K562 (cell line): ENCODE measurements around the gene DUSP16.

Source experiments
- ATF1 ChIP-seq, 2 experiments: fragments of 450-650 bp in 1 of 2; IDR thresholded peaks; 2 replicates each; pipeline ENCODE4 v1.6.1; 2016; ENCODE audit warnings: missing compliant biosample characterization in 1 of 2, missing genetic modification characterization in 1 of 2
- RBBP5 ChIP-seq: fragments of 200-600 bp; sonication (generic); IDR thresholded peaks from 2 replicates; pipeline ENCODE4 v1.6.1; 2012; ENCODE audit warnings: borderline replicate concordance, mild to moderate bottlenecking, low read length, control low read depth, inconsistent platforms; ENCODE audit not compliant: insufficient read depth, poor library complexity, severe bottlenecking
- ZNF274 ChIP-seq: IDR thresholded peaks from 2 replicates; pipeline ENCODE4 v1.6.1; 2011; ENCODE audit warnings: low read depth, mild to moderate bottlenecking, low read length, moderate library complexity, borderline replicate concordance
- TF ChIP-seq, protein P1 (sequence below): sonication (generic); formaldehyde crosslinking; IDR thresholded peaks from 2 replicates; pipeline ENCODE4 v1.8.0; 2022; ENCODE audit warnings: missing genetic modification reagents, mild to moderate bottlenecking, borderline replicate concordance
- TF ChIP-seq, protein P2 (sequence below): sonication (generic); formaldehyde crosslinking; IDR thresholded peaks from 2 replicates; pipeline ENCODE4 v1.8.1; 2023; ENCODE audit warnings: mild to moderate bottlenecking, missing genetic modification reagents
- TF ChIP-seq, protein P3 (sequence below): fragments of 250-450 bp; sonication (Bioruptor Pico); IDR thresholded peaks from 2 replicates; pipeline ENCODE4 v1.5.1; 2021; ENCODE audit warnings: mild to moderate bottlenecking

DNA sequence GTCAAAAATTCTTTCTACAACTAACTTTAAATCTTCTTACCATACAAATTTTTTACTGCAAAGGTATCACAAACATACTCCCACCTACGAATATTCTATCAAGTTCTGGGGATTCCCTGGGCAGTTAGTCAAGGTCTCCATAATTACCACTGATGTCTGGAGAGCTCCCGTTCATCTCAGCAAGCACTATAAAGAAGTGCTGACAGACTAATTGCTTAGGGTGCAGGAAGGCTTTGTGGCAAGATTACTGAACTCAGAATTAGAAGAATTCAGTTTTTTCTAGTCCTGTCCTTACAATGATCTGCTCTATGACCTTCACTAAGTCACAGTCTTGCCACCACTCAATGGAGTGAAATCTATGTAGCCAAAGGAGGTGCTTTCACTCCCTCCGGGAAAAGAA lies 61.5 kb downstream of the DUSP16 start:
- TF ChIP-seq RBBP5 (no peak), ATF1 (CRISPR knock-in tag; IDR thresholded peaks at IDR 0.05) (no peak), ATF1 (tag; IDR thresholded peaks at IDR 0.05) (no peak), ZNF274 (no peak)
- TF ChIP-seq, protein P1, sequence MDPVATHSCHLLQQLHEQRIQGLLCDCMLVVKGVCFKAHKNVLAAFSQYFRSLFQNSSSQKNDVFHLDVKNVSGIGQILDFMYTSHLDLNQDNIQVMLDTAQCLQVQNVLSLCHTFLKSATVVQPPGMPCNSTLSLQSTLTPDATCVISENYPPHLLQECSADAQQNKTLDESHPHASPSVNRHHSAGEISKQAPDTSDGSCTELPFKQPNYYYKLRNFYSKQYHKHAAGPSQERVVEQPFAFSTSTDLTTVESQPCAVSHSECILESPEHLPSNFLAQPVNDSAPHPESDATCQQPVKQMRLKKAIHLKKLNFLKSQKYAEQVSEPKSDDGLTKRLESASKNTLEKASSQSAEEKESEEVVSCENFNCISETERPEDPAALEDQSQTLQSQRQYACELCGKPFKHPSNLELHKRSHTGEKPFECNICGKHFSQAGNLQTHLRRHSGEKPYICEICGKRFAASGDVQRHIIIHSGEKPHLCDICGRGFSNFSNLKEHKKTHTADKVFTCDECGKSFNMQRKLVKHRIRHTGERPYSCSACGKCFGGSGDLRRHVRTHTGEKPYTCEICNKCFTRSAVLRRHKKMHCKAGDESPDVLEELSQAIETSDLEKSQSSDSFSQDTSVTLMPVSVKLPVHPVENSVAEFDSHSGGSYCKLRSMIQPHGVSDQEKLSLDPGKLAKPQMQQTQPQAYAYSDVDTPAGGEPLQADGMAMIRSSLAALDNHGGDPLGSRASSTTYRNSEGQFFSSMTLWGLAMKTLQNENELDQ (CRISPR knock-in tag) = no peak
- TF ChIP-seq, protein P2, sequence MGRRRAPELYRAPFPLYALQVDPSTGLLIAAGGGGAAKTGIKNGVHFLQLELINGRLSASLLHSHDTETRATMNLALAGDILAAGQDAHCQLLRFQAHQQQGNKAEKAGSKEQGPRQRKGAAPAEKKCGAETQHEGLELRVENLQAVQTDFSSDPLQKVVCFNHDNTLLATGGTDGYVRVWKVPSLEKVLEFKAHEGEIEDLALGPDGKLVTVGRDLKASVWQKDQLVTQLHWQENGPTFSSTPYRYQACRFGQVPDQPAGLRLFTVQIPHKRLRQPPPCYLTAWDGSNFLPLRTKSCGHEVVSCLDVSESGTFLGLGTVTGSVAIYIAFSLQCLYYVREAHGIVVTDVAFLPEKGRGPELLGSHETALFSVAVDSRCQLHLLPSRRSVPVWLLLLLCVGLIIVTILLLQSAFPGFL (CRISPR knock-in tag) = no peak
- TF ChIP-seq, protein P3, sequence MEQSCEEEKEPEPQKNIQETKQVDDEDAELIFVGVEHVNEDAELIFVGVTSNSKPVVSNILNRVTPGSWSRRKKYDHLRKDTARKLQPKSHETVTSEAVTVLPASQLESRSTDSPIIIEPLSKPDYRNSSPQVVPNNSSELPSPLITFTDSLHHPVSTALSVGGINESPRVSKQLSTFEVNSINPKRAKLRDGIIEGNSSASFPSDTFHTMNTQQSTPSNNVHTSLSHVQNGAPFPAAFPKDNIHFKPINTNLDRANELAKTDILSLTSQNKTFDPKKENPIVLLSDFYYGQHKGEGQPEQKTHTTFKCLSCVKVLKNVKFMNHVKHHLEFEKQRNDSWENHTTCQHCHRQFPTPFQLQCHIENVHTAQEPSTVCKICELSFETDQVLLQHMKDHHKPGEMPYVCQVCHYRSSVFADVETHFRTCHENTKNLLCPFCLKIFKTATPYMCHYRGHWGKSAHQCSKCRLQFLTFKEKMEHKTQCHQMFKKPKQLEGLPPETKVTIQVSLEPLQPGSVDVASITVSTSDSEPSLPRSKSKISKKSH (CRISPR knock-in tag) = no peak
